Cardiac fibroblast (primary cell): ENCODE results near the gene KRT26.

Experiments
- DNase-seq, 2 donors: peaks; one replicate each; pipeline versions ENCODE4 v3.0.0 to v3.0.0-alpha.2; 2010; ENCODE audit warnings: low read depth in 2 of 2
- H3K4me3 ChIP-seq, 2 donors: replicated peaks in 1 of 2; 1 replicate in 1 of 2; 2 replicates in 1 of 2; pipeline ENCODE4 v1.5.1; 2011; ENCODE audit warnings: low read depth in 2 of 2, low read length in 2 of 2, mild to moderate bottlenecking in 2 of 2, moderate library complexity in 1 of 2
- TF ChIP-seq, protein P1 (sequence below): IDR thresholded peaks from one replicate; pipeline ENCODE4 v1.5.1; 2011; ENCODE audit warnings: low read depth, mild to moderate bottlenecking, low read length, inconsistent platforms

Gene KRT26

DNA sequence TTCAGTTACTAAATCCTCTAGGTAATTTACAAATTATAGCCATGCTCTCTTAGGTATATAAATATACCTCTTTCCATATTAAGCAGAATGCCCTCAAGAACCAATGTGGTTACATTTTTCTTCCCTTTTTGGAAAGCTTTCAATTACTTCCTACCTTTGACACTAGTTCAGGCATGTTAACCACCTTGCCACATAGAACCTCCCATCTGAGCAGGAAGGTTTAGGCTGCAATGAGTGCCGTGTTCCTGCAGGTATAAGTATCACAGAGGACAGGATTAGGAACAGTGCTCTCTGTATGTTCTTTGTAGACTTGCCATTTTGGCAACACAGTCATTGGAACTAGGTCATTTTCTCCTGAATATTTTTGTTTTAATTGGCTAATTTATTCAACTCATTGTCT, 37.0 kb downstream of the KRT26 start:
- TF ChIP-seq, protein P1, sequence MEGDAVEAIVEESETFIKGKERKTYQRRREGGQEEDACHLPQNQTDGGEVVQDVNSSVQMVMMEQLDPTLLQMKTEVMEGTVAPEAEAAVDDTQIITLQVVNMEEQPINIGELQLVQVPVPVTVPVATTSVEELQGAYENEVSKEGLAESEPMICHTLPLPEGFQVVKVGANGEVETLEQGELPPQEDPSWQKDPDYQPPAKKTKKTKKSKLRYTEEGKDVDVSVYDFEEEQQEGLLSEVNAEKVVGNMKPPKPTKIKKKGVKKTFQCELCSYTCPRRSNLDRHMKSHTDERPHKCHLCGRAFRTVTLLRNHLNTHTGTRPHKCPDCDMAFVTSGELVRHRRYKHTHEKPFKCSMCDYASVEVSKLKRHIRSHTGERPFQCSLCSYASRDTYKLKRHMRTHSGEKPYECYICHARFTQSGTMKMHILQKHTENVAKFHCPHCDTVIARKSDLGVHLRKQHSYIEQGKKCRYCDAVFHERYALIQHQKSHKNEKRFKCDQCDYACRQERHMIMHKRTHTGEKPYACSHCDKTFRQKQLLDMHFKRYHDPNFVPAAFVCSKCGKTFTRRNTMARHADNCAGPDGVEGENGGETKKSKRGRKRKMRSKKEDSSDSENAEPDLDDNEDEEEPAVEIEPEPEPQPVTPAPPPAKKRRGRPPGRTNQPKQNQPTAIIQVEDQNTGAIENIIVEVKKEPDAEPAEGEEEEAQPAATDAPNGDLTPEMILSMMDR: no peak
- no peak for DNase-seq

DNA sequence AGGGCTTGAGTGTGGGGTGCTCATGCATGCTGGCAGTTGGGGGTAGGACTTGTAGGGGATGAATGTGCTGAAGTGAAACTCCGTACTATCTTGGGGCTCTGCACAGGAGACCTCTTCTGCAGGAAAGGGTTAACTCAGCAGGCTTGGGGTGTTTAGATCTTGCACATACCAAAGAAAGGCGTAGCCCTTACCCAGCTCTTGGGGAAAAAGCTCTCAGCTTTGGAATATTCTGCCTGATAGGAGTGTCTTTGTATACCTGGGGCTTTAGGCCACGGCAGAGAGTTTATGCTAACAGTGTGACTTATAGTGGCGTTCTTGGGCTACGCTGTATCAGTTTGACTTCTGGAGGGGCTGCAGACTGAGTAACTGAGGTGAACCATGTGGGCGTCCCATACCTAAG, 38.0 kb downstream of the KRT26 start:
- no peak for DNase-seq
- TF ChIP-seq, protein P1: no peak
- H3K4me3 ChIP-seq: no peak overlapping the region

More for the DNA sequence above, 37.0 kb downstream of the KRT26 start:
- H3K4me3 ChIP-seq: no peak overlapping the region

DNA sequence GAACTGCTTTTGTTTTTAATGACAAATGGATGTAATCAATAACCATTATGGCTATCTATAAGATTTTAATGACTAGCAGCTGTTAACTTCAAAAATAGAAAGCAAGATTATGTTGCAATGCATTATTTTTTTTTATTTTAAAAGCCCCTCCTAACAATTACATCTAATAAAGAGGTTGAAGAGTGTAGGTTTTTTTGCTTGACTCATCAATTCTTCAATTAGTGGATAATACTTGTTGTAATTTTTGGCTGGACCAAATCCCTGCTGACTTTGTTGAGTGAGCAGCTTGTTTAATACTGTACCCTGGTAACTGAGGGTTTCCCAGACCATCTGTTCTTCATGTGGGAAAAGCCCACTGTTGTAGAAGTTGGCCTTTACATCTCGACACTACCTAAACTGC, 41.0 kb downstream of the KRT26 start:
- DNase-seq: no peak
- no peak overlapping the region for H3K4me3 ChIP-seq
- TF ChIP-seq, protein P1: no peak

DNA sequence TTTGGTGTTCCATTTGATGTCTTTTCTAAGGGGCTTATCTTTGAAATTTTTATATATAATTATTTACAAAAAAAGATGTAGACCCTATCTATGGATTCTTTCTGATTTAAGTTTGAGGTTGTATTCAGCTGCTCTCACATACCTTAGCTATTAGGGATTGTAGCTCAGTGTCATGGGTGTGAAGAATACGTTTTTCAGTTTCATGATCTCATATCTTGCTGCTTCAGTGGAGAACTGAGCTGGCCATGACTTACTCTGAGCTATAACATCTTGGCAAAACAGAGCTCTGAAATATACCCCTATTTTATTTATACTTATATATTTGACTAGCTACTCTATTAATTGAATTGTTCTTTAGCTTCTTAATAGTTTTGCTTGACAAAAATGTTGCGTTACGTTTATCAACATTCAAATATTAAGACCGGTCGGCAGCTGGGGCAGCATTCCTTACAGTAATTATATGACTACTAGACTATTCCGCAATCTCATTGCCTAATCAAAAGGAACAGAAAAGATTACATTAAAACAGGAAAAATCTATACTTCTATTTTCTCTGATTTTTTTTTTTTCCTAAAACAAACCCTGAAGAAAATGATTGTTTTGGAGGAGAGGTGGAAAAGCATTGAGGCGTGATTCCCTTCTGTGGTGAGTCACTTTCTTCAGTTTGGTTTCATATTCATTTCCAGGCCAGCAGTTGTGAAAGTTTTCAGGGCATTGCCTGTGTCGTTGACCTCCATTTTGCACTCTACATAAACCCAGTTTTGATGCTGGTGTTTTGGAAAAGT, 44.4 kb downstream of the KRT26 start:
- peak; percentile 7 to 13 for DNase-seq
- TF ChIP-seq, protein P1: no peak
- H3K4me3 ChIP-seq: no peak overlapping the region

DNA sequence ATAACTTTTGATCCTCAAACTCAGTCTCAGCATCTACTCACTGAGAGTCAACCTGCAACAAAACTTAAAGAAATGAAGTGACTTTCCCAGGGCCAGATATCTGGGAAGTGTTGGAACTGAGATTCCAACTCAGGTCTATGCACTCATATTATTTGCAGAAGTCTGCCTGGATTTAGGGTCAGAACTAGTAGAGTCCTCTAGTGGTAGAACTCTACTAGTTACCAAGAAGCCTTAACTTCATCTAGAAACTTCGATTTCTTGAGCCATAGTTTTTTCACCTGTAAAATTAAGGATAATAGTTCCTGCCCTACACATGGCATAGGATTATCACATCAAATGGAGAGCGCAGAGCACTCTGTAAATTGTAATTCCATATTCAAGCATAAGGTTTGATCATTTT, 45.1 kb downstream of the KRT26 start:
- peak; percentile 5 to 8 for DNase-seq
- TF ChIP-seq, protein P1: peak; percentile 32

DNA sequence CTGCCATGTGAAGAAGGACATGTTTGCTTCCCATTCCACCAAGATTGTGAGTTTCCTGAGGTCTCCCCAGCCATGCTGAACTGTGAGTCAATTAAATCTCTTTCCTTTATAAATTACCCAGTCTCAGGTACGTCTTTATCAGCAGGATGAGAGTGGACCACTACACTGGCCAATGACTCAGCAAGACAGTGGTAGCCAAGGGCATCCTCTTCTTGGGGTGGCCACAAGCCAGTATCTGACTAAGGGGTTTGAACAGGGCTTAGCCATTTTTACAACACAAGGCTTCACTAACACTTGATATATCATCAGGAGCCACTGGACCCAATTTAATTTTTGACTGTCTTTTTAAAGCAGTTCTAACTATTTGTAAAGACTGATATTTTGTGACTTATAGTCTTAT, 47.3 kb downstream of the KRT26 start:
- TF ChIP-seq, protein P1: no peak
- DNase-seq: no peak

More for the DNA sequence above, 45.1 kb downstream of the KRT26 start:
- H3K4me3 ChIP-seq: no peak overlapping the region

DNA sequence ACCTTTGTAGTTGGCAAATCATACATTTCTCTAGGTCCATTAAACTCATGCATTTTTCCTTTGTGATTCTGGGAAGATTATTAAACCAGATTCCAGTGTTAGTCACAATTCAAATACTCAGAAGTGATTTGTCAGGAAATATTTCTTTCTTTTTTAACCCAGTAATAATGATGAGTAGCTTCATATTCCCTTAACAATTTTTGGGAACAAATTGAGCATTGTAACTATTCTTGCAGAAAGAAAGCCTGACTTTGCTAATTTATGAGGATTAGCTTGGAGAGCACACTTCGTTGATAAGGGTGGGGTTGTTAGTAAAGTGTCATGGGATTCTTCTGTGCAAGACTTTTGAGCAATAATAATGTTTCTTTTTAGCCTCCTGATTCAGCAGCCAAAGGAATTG, 49.8 kb downstream of the KRT26 start:
- DNase-seq: no peak

More for the DNA sequence above, 47.3 kb downstream of the KRT26 start:
- H3K4me3 ChIP-seq: no peak overlapping the region

More for the DNA sequence above, 49.8 kb downstream of the KRT26 start:
- TF ChIP-seq, protein P1: no peak
- no peak overlapping the region for H3K4me3 ChIP-seq
